HG02588 (cell line): ENCODE results near the gene CPD.

Source experiments
- ATAC-seq: cut with Tn5 transposase; IDR thresholded peaks from one replicate; pipeline ENCODE4 v1.9.1; 2021; ENCODE audit warnings: mild to moderate bottlenecking, moderate library complexity; ENCODE audit not compliant: unreplicated experiment

Gene CPD

GRCh38 chr17:30352240-30352814 is 26.4 kb upstream of the CPD start:
- no peak for ATAC-seq

GRCh38 chr17:30354701-30355100 is 24.0 kb upstream of the CPD start:
- no peak for ATAC-seq

- no peak for ATAC-seq
Observed at GRCh38 chr17:30357476-30357875, 21.3 kb upstream of the CPD start.

GRCh38 chr17:30358055-30358760 is 20.5 kb upstream of the CPD start:
- no peak for ATAC-seq

- no peak for ATAC-seq
Observed at GRCh38 chr17:30360086-30360808, 18.5 kb upstream of the CPD start.

GRCh38 chr17:30361766-30362279 is 16.9 kb upstream of the CPD start:
- no peak for ATAC-seq

GRCh38 chr17:30363715-30364202 is 15.0 kb upstream of the CPD start:
- ATAC-seq: peak; percentile 80

- ATAC-seq: no peak
Observed at GRCh38 chr17:30366536-30366935, 12.2 kb upstream of the CPD start.

- ATAC-seq: no peak
Observed at GRCh38 chr17:30368912-30369720, 9.6 kb upstream of the CPD start.

GRCh38 chr17:30369995-30370394 is 8.7 kb upstream of the CPD start:
- no peak for ATAC-seq

- no peak for ATAC-seq
Observed at GRCh38 chr17:30372755-30373154, 6.0 kb upstream of the CPD start.

- ATAC-seq: no peak
Observed at GRCh38 chr17:30375661-30376060, 3.1 kb upstream of the CPD start.

GRCh38 chr17:30376621-30377452 is 1.9 kb upstream of the CPD start:
- ATAC-seq: no peak

GRCh38 chr17:30377574-30378240 is 1.0 kb upstream of the CPD start:
- ATAC-seq: no peak

GRCh38 chr17:30378241-30378824 is 394 bp upstream of the CPD start:
- no peak for ATAC-seq

GRCh38 chr17:30379303-30379902 is 676 bp downstream of the CPD start:
- ATAC-seq: peak; percentile 6

- no peak for ATAC-seq
Observed at GRCh38 chr17:30379903-30380381, 1.2 kb downstream of the CPD start.

- no peak for ATAC-seq
Observed at GRCh38 chr17:30380643-30381339, 2.1 kb downstream of the CPD start.
